ENCODE measurements around the gene PPP1R9B.

DNA sequence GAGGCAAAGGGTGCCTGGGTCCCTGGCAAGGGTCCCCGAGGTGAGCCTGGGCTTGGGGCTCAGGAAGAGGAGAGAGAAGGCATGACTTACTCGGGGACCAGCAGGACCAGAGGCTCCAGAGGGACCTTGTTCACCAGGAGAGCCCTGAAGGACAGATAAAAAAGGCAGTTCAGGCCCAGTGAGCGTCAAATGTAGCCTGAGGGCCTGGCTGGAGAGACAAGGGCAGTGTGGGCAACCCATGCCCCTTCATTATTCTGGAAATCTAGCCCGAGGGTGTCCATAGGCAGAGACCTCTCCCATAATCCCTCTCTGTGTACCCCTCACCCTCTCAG lies 36.9 kb upstream of the PPP1R9B start:
- TF ChIP-seq JUND (IDR thresholded peaks at IDR 0.05), result no peak
- TF ChIP-seq, protein P1, sequence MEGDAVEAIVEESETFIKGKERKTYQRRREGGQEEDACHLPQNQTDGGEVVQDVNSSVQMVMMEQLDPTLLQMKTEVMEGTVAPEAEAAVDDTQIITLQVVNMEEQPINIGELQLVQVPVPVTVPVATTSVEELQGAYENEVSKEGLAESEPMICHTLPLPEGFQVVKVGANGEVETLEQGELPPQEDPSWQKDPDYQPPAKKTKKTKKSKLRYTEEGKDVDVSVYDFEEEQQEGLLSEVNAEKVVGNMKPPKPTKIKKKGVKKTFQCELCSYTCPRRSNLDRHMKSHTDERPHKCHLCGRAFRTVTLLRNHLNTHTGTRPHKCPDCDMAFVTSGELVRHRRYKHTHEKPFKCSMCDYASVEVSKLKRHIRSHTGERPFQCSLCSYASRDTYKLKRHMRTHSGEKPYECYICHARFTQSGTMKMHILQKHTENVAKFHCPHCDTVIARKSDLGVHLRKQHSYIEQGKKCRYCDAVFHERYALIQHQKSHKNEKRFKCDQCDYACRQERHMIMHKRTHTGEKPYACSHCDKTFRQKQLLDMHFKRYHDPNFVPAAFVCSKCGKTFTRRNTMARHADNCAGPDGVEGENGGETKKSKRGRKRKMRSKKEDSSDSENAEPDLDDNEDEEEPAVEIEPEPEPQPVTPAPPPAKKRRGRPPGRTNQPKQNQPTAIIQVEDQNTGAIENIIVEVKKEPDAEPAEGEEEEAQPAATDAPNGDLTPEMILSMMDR (IDR thresholded peaks at IDR 0.05 in 2 of 3, conservative IDR thresholded peaks at IDR 0.05 in 1 of 3; ENCODE audit: borderline replicate concordance in 1 of 3, insufficient read depth in 1 of 3, low read depth in 2 of 3, low read length in 2 of 3), result no peak
- TF ChIP-seq ZFX (IDR thresholded peaks at IDR 0.05), result no peak
- no peak for TF ChIP-seq EZH2 (IDR thresholded peaks at IDR 0.05)

Measured in HCT116 (cell line).